ENCODE measurements around the gene LCN15.

Gene LCN15

GRCh38 chr9:136739509-136739908 is 24.8 kb downstream of the LCN15 start:
- H3K27ac ChIP-seq = no peak overlapping the region
- no peak overlapping the region for H3K4me3 ChIP-seq (IDR thresholded peaks at IDR 0.05; ENCODE audit: insufficient read depth, low read depth, low read length)
- H3K27me3 ChIP-seq (ENCODE audit: insufficient read depth, low read depth) = peaks cover 70% of the 10 kb centered on the region
- H3K4me2 ChIP-seq = no peak overlapping the region
- no peaks in the 10 kb centered on the region for H3K79me2 ChIP-seq (ENCODE audit: insufficient read depth, low read depth)
- H3K9ac ChIP-seq = no peak overlapping the region
- H3K4me1 ChIP-seq (ENCODE audit: low read depth, poor library complexity, severe bottlenecking) = peaks cover 11% of the 10 kb centered on the region
- no peaks in the 10 kb centered on the region for H3K36me3 ChIP-seq (ENCODE audit: insufficient read depth)
- H4K20me1 ChIP-seq (ENCODE audit: insufficient read depth) = no peaks in the 10 kb centered on the region
- H2AFZ ChIP-seq (ENCODE audit: low read depth) = no peak overlapping the region
- no peak for TF ChIP-seq CTCF (conservative IDR thresholded peaks at IDR 0.05; ENCODE audit: low read depth, low read length)

DNA sequence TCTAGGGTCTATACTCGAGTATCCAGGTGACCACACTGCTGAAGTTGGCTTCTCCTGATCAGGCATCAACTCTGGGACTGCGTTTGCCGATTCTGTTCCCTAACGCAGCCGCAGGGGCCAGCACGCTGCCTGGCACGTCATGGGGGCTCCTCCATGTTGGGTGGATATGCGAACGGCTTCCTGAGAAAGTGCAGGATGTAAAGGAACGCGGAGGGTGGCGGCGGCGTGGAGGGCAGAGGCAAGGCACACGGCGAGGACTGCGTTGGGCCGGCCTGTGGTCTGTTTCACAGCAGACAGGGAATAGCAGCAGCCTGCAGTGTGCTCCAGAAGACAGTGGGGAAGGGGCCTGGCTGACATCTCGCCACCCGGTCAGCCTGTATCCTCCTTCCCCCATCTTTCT is 25.4 kb downstream of the LCN15 start:
- no peak overlapping the region for H3K4me3 ChIP-seq (IDR thresholded peaks at IDR 0.05; ENCODE audit: insufficient read depth, low read depth, low read length)
- H3K9ac ChIP-seq = no peak overlapping the region
- H3K79me2 ChIP-seq (ENCODE audit: insufficient read depth, low read depth) = no peaks in the 10 kb centered on the region
- H3K4me2 ChIP-seq = no peak overlapping the region
- peaks cover 11% of the 10 kb centered on the region for H3K4me1 ChIP-seq (ENCODE audit: low read depth, poor library complexity, severe bottlenecking)
- TF ChIP-seq CTCF (conservative IDR thresholded peaks at IDR 0.05; ENCODE audit: low read depth, low read length) = no peak
- peaks cover 64% of the 10 kb centered on the region for H3K27me3 ChIP-seq (ENCODE audit: insufficient read depth, low read depth)
- H3K36me3 ChIP-seq (ENCODE audit: insufficient read depth) = no peaks in the 10 kb centered on the region
- no peaks in the 10 kb centered on the region for H4K20me1 ChIP-seq (ENCODE audit: insufficient read depth)
- no peak overlapping the region for H2AFZ ChIP-seq (ENCODE audit: low read depth)
- H3K27ac ChIP-seq = no peak overlapping the region

- H3K4me3 ChIP-seq (IDR thresholded peaks at IDR 0.05; ENCODE audit: insufficient read depth, low read depth, low read length) = no peak overlapping the region
- peaks cover under 1% of the 10 kb centered on the region for H3K4me1 ChIP-seq (ENCODE audit: low read depth, poor library complexity, severe bottlenecking)
- H3K27me3 ChIP-seq (ENCODE audit: insufficient read depth, low read depth) = peaks cover 34% of the 10 kb centered on the region
Measured at GRCh38 chr9:136735812-136736480, 28.4 kb downstream of the LCN15 start.

DNA sequence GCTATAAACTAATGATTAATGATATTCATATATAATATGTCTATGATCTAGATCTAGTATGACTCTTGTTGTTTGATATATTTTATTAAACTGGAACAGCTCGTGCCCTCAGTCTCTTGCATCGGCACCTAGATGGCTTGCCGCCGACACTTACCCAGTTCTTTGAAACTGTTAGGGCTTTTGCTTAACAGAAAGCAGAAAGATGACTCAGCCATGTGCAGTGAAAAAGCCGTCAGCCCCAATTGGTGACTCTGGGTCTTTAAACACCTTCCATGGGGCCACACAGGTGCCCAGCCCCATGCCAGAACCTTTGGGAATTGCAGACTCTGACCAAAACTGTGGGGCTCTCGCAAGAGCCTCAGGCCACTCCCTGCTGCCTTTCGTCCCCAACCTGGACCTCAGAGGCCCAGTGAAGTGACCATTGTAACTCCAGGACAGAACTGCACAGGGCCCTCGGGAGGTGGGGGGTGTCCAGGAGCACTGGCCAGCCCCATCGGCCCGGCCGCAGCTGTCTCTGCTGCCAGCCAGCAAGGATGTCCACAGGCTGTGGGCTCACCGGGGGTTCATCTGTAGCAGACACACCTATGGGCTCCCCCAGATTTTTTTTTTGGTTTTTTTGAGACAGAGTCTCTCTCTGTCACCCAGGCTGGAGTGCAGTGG is 29.4 kb downstream of the LCN15 start:
- Histone ChIP-seq H3K9ac (no peak overlapping the region), H3K27ac (no peak overlapping the region), H2AFZ (ENCODE audit: low read depth) (no peak overlapping the region), H3K4me2 (no peak overlapping the region), H3K27me3 (ENCODE audit: insufficient read depth, low read depth) (peaks cover 24% of the 10 kb centered on the region), H3K79me2 (ENCODE audit: insufficient read depth, low read depth) (no peaks in the 10 kb centered on the region), H4K20me1 (ENCODE audit: insufficient read depth) (no peaks in the 10 kb centered on the region), H3K4me3 (IDR thresholded peaks at IDR 0.05; ENCODE audit: insufficient read depth, low read depth, low read length) (no peak overlapping the region), H3K4me1 (ENCODE audit: low read depth, poor library complexity, severe bottlenecking) (no peaks in the 10 kb centered on the region), H3K36me3 (ENCODE audit: insufficient read depth) (no peaks in the 10 kb centered on the region)
- TF ChIP-seq CTCF (conservative IDR thresholded peaks at IDR 0.05; ENCODE audit: low read depth, low read length) = no peak

More at GRCh38 chr9:136735812-136736480, 28.4 kb downstream of the LCN15 start:
- Histone ChIP-seq H3K36me3 (ENCODE audit: insufficient read depth) (no peaks in the 10 kb centered on the region), H3K27ac (no peak overlapping the region), H3K9ac (no peak overlapping the region), H3K4me2 (no peak overlapping the region), H3K79me2 (ENCODE audit: insufficient read depth, low read depth) (no peaks in the 10 kb centered on the region), H4K20me1 (ENCODE audit: insufficient read depth) (no peaks in the 10 kb centered on the region), H2AFZ (ENCODE audit: low read depth) (no peak overlapping the region)
- no peak for TF ChIP-seq CTCF (conservative IDR thresholded peaks at IDR 0.05; ENCODE audit: low read depth, low read length)

All from KMS-11 (cell line).